ENCODE measurements around the gene SH3BP5L. TPM values are rescaled to one million over a fixed set of nuclear protein-coding genes. Genes with fewer than 3 reads are reported as not detected.
A peak's percentile ranks its signal among the peaks of the same experiment; 100 is the strongest.

The SH3BP5L gene
- total and polyA plus RNA-seq, 2 of the 13 experiments (the other 11 are each of a cell fraction or from before 2014, with no cell fraction given) = 10.3 to 14.9 TPM

GRCh38 chr1:248825909-248826760 is at the start of gene SH3BP5L (continued):
- TF ChIP-seq BATF2 (CRISPR knock-in tag; IDR thresholded peaks at IDR 0.05) = 0 out of 2 replicates have a peak, but pooled peaks have one; percentile 39
- TF ChIP-seq ZNF367 (CRISPR knock-in tag; IDR thresholded peaks at IDR 0.05; ENCODE audit: borderline replicate concordance) = 0 out of 2 replicates have a peak, but pooled peaks have one; percentile 61
- TF ChIP-seq ZNF124 (CRISPR knock-in tag; IDR thresholded peaks at IDR 0.05) = 0 out of 2 replicates have a peak, but pooled peaks have one; percentile 29
- peak; percentile 19; the same call in 1 of the 2 replicates for TF ChIP-seq STAG1 (CRISPR knock-in tag; IDR thresholded peaks at IDR 0.05)
- no peak for TF ChIP-seq PRDM15 (CRISPR knock-in tag; IDR thresholded peaks at IDR 0.05)
- no peak for TF ChIP-seq HOXA7 (CRISPR knock-in tag; IDR thresholded peaks at IDR 0.05)
- TF ChIP-seq ZMAT3 (CRISPR knock-in tag; conservative IDR thresholded peaks at IDR 0.05) = 0 out of 2 replicates have a peak, but pooled peaks have one; percentile 26
- TF ChIP-seq, protein P1, sequence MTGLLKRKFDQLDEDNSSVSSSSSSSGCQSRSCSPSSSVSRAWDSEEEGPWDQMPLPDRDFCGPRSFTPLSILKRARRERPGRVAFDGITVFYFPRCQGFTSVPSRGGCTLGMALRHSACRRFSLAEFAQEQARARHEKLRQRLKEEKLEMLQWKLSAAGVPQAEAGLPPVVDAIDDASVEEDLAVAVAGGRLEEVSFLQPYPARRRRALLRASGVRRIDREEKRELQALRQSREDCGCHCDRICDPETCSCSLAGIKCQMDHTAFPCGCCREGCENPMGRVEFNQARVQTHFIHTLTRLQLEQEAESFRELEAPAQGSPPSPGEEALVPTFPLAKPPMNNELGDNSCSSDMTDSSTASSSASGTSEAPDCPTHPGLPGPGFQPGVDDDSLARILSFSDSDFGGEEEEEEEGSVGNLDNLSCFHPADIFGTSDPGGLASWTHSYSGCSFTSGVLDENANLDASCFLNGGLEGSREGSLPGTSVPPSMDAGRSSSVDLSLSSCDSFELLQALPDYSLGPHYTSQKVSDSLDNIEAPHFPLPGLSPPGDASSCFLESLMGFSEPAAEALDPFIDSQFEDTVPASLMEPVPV (CRISPR knock-in tag; IDR thresholded peaks at IDR 0.05) = peak; percentile 68; the same call in 1 of the 2 replicates
- TF ChIP-seq KDM2A (CRISPR knock-in tag; IDR thresholded peaks at IDR 0.05; ENCODE audit: borderline replicate concordance, low read depth) = peak; percentile 53
- TF ChIP-seq ZNF331 (CRISPR knock-in tag; IDR thresholded peaks at IDR 0.05) = peak; percentile 67; the same call in 1 of the 2 replicates
- no peak for TF ChIP-seq CBX2 (IDR thresholded peaks at IDR 0.05; ENCODE audit: low read depth, low read length)
- no peak for TF ChIP-seq CBX2 (CRISPR knock-in tag; IDR thresholded peaks at IDR 0.05; ENCODE audit: low read depth)
- TF ChIP-seq, protein P2, sequence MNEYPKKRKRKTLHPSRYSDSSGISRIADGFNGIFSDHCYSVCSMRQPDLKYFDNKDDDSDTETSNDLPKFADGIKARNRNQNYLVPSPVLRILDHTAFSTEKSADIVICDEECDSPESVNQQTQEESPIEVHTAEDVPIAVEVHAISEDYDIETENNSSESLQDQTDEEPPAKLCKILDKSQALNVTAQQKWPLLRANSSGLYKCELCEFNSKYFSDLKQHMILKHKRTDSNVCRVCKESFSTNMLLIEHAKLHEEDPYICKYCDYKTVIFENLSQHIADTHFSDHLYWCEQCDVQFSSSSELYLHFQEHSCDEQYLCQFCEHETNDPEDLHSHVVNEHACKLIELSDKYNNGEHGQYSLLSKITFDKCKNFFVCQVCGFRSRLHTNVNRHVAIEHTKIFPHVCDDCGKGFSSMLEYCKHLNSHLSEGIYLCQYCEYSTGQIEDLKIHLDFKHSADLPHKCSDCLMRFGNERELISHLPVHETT (CRISPR knock-in tag; conservative IDR thresholded peaks at IDR 0.05) = no peak
- TF ChIP-seq ZNF891 (CRISPR knock-in tag; IDR thresholded peaks at IDR 0.05) = peak; percentile 83
- no peak for TF ChIP-seq SOX13 (IDR thresholded peaks at IDR 0.05)
- TF ChIP-seq SOX13 (CRISPR knock-in tag; conservative IDR thresholded peaks at IDR 0.05 in 1 of 2, IDR thresholded peaks at IDR 0.05 in 1 of 2) = peak in 1 of 2 experiments; percentile 40; a peak in 1 of 4 replicates
- peak; percentile 86 for TF ChIP-seq ZNF605 (CRISPR knock-in tag; IDR thresholded peaks at IDR 0.05)
- TF ChIP-seq, protein P3, sequence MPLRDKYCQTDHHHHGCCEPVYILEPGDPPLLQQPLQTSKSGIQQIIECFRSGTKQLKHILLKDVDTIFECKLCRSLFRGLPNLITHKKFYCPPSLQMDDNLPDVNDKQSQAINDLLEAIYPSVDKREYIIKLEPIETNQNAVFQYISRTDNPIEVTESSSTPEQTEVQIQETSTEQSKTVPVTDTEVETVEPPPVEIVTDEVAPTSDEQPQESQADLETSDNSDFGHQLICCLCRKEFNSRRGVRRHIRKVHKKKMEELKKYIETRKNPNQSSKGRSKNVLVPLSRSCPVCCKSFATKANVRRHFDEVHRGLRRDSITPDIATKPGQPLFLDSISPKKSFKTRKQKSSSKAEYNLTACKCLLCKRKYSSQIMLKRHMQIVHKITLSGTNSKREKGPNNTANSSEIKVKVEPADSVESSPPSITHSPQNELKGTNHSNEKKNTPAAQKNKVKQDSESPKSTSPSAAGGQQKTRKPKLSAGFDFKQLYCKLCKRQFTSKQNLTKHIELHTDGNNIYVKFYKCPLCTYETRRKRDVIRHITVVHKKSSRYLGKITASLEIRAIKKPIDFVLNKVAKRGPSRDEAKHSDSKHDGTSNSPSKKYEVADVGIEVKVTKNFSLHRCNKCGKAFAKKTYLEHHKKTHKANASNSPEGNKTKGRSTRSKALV (CRISPR knock-in tag; IDR thresholded peaks at IDR 0.05) = 0 out of 2 replicates have a peak, but pooled peaks have one; percentile 47
- peak; percentile 26; the same call in 1 of the 2 replicates for TF ChIP-seq IRX3 (CRISPR knock-in tag; IDR thresholded peaks at IDR 0.05; ENCODE audit: borderline replicate concordance, low read depth)
